HepG2 (cell line): ENCODE measurements around the gene PREP. TPM values are rescaled to one million over a fixed set of nuclear protein-coding genes. Genes with fewer than 3 reads are reported as not detected.

Experiments used
- ATAC-seq: fragments of 200-7000 bp; cut with Tn5 transposase; 3 replicates; pipeline ENCODE4 v1.9.1; 2020; ENCODE audit warnings: mild to moderate bottlenecking, moderate library complexity
- BruUV-seq: library from RNA; stranded (reverse); fragments of 400-500 nt; replicated peaks from 2 replicates; lab custom pipeline; 2021; lab: Mats Ljungman, UMichigan
- CTCF ChIA-PET: fragments of 300-600 bp; formaldehyde crosslinking; extraction: SDS; loops from one replicate; lab custom pipeline; 2021; ENCODE audit warnings: low total read pairs, inconsistent platforms, low intra/inter-chr PET ratio; lab: Yijun Ruan, JAX
- POLR2A ChIA-PET: fragments of 350-600 bp; sonication (Branson Sonifier 250); formaldehyde crosslinking; loops from one replicate; lab custom pipeline; 2020; ENCODE audit warnings: antibody characterized with exemption, inconsistent platforms; lab: Yijun Ruan, JAX
- DNase-seq: peaks from one replicate; pipeline ENCODE4 v3.0.0-alpha.2; 2015; ENCODE audit warnings: low spot score
- FAIRE-seq: peaks from 3 replicates; lab custom pipeline; 2011; peaks lifted over from hg19 to GRCh38; lab: Jason Lieb, UNC
- H2AFZ ChIP-seq: one replicate; pipeline ENCODE4 v1.6.1; 2011; ENCODE audit warnings: low read length, inconsistent platforms
- H3K27ac ChIP-seq: fragments of 300-600 bp; 3 replicates; pipeline ENCODE4 v1.8.0; 2011; ENCODE audit warnings: mixed run types, mild to moderate bottlenecking, mixed read lengths, low read length, inconsistent platforms; ENCODE audit not compliant: insufficient read depth; ENCODE audit errors: extremely low read length
- H3K27me3 ChIP-seq, 2 experiments: fragments of 200-600 bp in 1 of 2; 2 replicates in 1 of 2; 3 replicates in 1 of 2; pipeline versions ENCODE4 v1.6.0 to v1.8.0; 2011; ENCODE audit warnings: low read length in 2 of 2, mild to moderate bottlenecking in 2 of 2, moderate library complexity in 2 of 2, inconsistent platforms in 1 of 2; ENCODE audit not compliant: insufficient read depth in 2 of 2, control insufficient read depth in 1 of 2
- H3K36me3 ChIP-seq, 2 experiments: fragments of 200-600 bp in 1 of 2; replicated peaks in 1 of 2; 2 replicates in 1 of 2; 3 replicates in 1 of 2; pipeline versions ENCODE4 v1.5.1 to v1.8.0; 2011; ENCODE audit warnings: low read length in 2 of 2, inconsistent platforms in 1 of 2; ENCODE audit not compliant: insufficient read depth in 2 of 2, control insufficient read depth in 1 of 2
- H3K4me1 ChIP-seq: 2 replicates; pipeline ENCODE4 v1.5.1; 2012; ENCODE audit warnings: low read length, inconsistent platforms; ENCODE audit not compliant: insufficient read depth
- H3K4me2 ChIP-seq: 2 replicates; pipeline ENCODE4 v1.6.0; 2011; ENCODE audit warnings: low read depth, low read length, inconsistent platforms
- H3K4me3 ChIP-seq, 3 experiments: fragments of 200-600 bp in 1 of 3; sonication (generic), shearing (Covaris generic) in 1 of 3; replicated peaks in 1 of 3; 2 replicates each; pipeline ENCODE4 v1.5.1; 2011 to 2016; ENCODE audit warnings: low read length in 3 of 3, inconsistent platforms in 2 of 3, low read depth in 2 of 3, mild to moderate bottlenecking in 2 of 3, control low read depth in 1 of 3, mixed read lengths in 1 of 3; ENCODE audit not compliant: insufficient read depth in 1 of 3
- H3K79me2 ChIP-seq: one replicate; pipeline ENCODE4 v1.6.1; 2011; ENCODE audit warnings: low read length, inconsistent platforms; ENCODE audit not compliant: insufficient read depth
- H3K9ac ChIP-seq: 2 replicates; pipeline ENCODE4 v1.6.0; 2011; ENCODE audit warnings: mild to moderate bottlenecking, low read depth, low read length, inconsistent platforms; ENCODE audit not compliant: insufficient read depth
- H3K9me3 ChIP-seq: 2 replicates; pipeline ENCODE4 v1.5.1; 2012; ENCODE audit warnings: mild to moderate bottlenecking, low read length
- H4K20me1 ChIP-seq: 2 replicates; pipeline ENCODE4 v1.6.0; 2011; ENCODE audit warnings: inconsistent platforms, mild to moderate bottlenecking, low read length, moderate library complexity; ENCODE audit not compliant: insufficient read depth
- ARNT ChIP-seq: fragments of 450-650 bp; IDR thresholded peaks from 2 replicates; pipeline ENCODE4 v1.6.1; 2017
- NFKB2 ChIP-seq: sonication (generic); formaldehyde crosslinking; IDR thresholded peaks from 2 replicates; pipeline ENCODE4 v1.4.0; 2020; ENCODE audit warnings: missing genetic modification reagents, borderline replicate concordance
- WGBS: methylation state at CpG from one replicate; pipeline ENCODE4 v1.1.6; 2017; ENCODE audit warnings: low lambda C conversion rate; 5-methylcytosine and 5-hydroxymethylcytosine counted together
- in situ Hi-C: cut with HindIII; loops from 2 replicates; pipeline ENCODE4 v1.10.0; 2017; ENCODE audit warnings: low pct_unique_long_range_greater_than_20kb; ENCODE audit not compliant: extremely low pct_ligation_motif_present
- intact Hi-C: fragments of 100-400 bp; cut with micrococcal nuclease; formaldehyde crosslinking; loops from one replicate; pipeline ENCODE4 v1.10.0; 2022; ENCODE audit not compliant: unreplicated experiment
- polyA plus RNA-seq, 8 experiments: library from polyadenylated mRNA; depleted of rRNA in 3 of 8; stranded (reverse) in 7 of 8; unstranded in 1 of 8; fragments of >200 nt; fragmentation: Illumina TruSeq in 4 of 8; extraction: Trizol in 4 of 8; gene quantifications; 2 replicates each; pipeline versions ENCODE4 v1.2.1 to v1.2.3, GENCODE V29; 2011 to 2016; ENCODE audit warnings: low read depth in 4 of 8, missing spikeins in 1 of 8, mixed read lengths in 1 of 8; ENCODE audit not compliant: insufficient read depth in 1 of 8
- total RNA-seq, 5 experiments: library from RNA; depleted of rRNA; stranded (reverse); fragments of >200 nt; fragmentation: Illumina TruSeq; extraction: Trizol; gene quantifications; 2 replicates each; pipeline ENCODE4 v1.2.3, GENCODE V29; 2016; ENCODE audit warnings: low read depth in 1 of 5
- TF ChIP-seq, protein P1 (sequence below): sonication (generic); formaldehyde crosslinking; conservative IDR thresholded peaks from 2 replicates; pipeline ENCODE4 v1.4.0; 2020; ENCODE audit warnings: missing genetic modification reagents
- TF ChIP-seq, protein P2 (sequence below): IDR thresholded peaks from 2 replicates; pipeline ENCODE4 v1.6.1; 2016; ENCODE audit warnings: low read depth, control low read depth

PREP gene
- total and polyA plus RNA-seq, 2 of the 13 experiments (the other 11 are each of a cell fraction or from before 2014, with no cell fraction given) = 12.6 to 15.9 TPM

DNA sequence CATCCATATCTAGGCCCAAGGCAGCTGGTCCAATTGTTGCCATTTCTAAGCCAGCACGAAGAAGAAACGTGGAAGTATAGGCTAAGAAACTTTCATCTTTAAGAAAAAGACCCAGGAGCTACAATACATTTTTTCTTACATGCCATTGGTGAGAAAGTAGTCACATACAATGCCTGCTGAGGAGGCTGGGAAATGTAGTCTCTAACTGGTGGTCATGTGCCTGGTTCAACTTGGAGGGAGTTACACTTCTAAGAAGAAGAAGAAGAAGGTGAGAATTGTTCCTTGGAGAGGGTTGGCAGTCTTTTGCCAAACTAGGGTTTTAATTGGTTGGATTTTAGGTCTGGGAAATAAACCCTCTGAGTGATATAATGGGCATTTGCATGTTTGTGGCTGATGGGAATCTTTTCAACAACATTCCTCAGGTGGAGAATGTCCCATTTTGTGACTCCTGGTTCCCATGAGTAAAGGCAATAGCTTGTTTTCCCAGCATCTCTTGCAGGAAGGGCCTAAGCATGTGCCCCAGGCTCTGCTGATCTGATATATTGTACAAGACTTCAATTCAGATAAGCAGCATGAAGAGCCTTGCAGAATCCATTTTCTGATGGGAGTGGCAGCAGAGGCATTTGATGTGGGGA lies 47.0 kb upstream of the PREP start:
- H3K36me3 ChIP-seq = no peaks in the 10 kb centered on the region
- no peaks in the 10 kb centered on the region for H4K20me1 ChIP-seq
- BruUV-seq = no TSS peak
- CTCF ChIA-PET = no interaction called here
- no peak overlapping the region for H3K9ac ChIP-seq
- H3K9me3 ChIP-seq = no peaks in the 10 kb centered on the region
- TF ChIP-seq NFKB2 (CRISPR knock-in tag) (no peak), ARNT (no peak)
- TF ChIP-seq, protein P1, sequence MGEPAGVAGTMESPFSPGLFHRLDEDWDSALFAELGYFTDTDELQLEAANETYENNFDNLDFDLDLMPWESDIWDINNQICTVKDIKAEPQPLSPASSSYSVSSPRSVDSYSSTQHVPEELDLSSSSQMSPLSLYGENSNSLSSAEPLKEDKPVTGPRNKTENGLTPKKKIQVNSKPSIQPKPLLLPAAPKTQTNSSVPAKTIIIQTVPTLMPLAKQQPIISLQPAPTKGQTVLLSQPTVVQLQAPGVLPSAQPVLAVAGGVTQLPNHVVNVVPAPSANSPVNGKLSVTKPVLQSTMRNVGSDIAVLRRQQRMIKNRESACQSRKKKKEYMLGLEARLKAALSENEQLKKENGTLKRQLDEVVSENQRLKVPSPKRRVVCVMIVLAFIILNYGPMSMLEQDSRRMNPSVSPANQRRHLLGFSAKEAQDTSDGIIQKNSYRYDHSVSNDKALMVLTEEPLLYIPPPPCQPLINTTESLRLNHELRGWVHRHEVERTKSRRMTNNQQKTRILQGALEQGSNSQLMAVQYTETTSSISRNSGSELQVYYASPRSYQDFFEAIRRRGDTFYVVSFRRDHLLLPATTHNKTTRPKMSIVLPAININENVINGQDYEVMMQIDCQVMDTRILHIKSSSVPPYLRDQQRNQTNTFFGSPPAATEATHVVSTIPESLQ (CRISPR knock-in tag) = no peak
- TF ChIP-seq, protein P2, sequence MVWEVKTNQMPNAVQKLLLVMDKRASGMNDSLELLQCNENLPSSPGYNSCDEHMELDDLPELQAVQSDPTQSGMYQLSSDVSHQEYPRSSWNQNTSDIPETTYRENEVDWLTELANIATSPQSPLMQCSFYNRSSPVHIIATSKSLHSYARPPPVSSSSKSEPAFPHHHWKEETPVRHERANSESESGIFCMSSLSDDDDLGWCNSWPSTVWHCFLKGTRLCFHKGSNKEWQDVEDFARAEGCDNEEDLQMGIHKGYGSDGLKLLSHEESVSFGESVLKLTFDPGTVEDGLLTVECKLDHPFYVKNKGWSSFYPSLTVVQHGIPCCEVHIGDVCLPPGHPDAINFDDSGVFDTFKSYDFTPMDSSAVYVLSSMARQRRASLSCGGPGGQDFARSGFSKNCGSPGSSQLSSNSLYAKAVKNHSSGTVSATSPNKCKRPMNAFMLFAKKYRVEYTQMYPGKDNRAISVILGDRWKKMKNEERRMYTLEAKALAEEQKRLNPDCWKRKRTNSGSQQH (CRISPR knock-in tag) = no peak
- TF ChIP-seq, all 625 proteins: peak for 0
- peaks cover 0 to 3% of the 10 kb centered on the region in 2 experiments; a peak in 1 of 5 replicates for H3K27me3 ChIP-seq
- H3K4me3 ChIP-seq = no peak overlapping the region
- DNase-seq = no peak
- intact Hi-C loops (no loop called here), in situ Hi-C loops (no loop called here)
- 4% methylated on average over 2 of the region's 2 CpGs for WGBS
- H3K27ac ChIP-seq = no peak overlapping the region
- H3K4me2 ChIP-seq = no peak overlapping the region
- POLR2A ChIA-PET = no interaction called here
- H2AFZ ChIP-seq = no peak overlapping the region
- FAIRE-seq = no peak
- no peak for ATAC-seq
- no peaks in the 10 kb centered on the region for H3K79me2 ChIP-seq
- H3K4me1 ChIP-seq = no peaks in the 10 kb centered on the region
